Left colon (tissue), 2 donors: ENCODE data around the gene NDUFC2. TPM values are rescaled to one million over a fixed set of nuclear protein-coding genes. Genes with fewer than 3 reads are reported as not detected.

Experiments used
- total RNA-seq, 2 donors: library from RNA; stranded (reverse); fragmentation: NEBNext Ultra II Directional; extraction: Animal tissue kit (Norgen Biotek cat#: 25700); gene quantifications; one replicate each; pipeline ENCODE4 v1.2.1, GENCODE V29; 2021
- donor health status: DM: no; HTN: no; CAD: no.
- donor health status: DM: yes; HTN: yes; CAD: no.

Gene NDUFC2
- total RNA-seq, 2 donors from 2014 or later, result 208 to 225 TPM

Other genes starting within 250 kb of the NDUFC2 start
- 10 to 100 TPM; 23.2 to 23.4 TPM for gene INTS4, start 85.2 kb downstream of the NDUFC2 start, total RNA-seq
- 10 to 100 TPM; 11.9 to 13.8 TPM for gene KCTD14, start 56.6 kb downstream of the NDUFC2 start, total RNA-seq
- under 1 TPM in 1 of 2 donors, not detected in 1; 0.22 TPM for gene THRSP, start 16.0 kb downstream of the NDUFC2 start, total RNA-seq
- gene ALG8, start 59.8 kb upstream of the NDUFC2 start, total RNA-seq, result 10 to 100 TPM; 22.1 to 29.0 TPM
- gene KCTD21, start 108.8 kb upstream of the NDUFC2 start, total RNA-seq, result 10 to 100 TPM in 1 of 2 donors, 1 to 10 TPM in 1; 7.7 to 10.1 TPM
- gene USP35, start 109.1 kb upstream of the NDUFC2 start, total RNA-seq, result 1 to 10 TPM; 5.4 to 7.4 TPM